Amniotic stem cell (primary cell): ENCODE results near the gene SNAP25.

ENCODE experiments used
- DNase-seq: peaks from one replicate; lab custom pipeline; 2025; lab: John Stamatoyannopoulos, UW

SNAP25 gene

GRCh38 chr20:10332656-10333415 lies 114.2 kb downstream of the SNAP25 start:
- DNase-seq = no peak

- DNase-seq = no peak
Measured at GRCh38 chr20:10336959-10337729, 118.5 kb downstream of the SNAP25 start.

GRCh38 chr20:10338426-10339180 lies 120.0 kb downstream of the SNAP25 start:
- no peak for DNase-seq

- no peak for DNase-seq
Measured at GRCh38 chr20:10339609-10340008, 121.0 kb downstream of the SNAP25 start.

- no peak for DNase-seq
Measured at GRCh38 chr20:10342152-10342551, 123.5 kb downstream of the SNAP25 start.

GRCh38 chr20:10344953-10345352 lies 126.3 kb downstream of the SNAP25 start:
- DNase-seq = no peak

- no peak for DNase-seq
Measured at GRCh38 chr20:10347086-10347880, 128.7 kb downstream of the SNAP25 start.

- no peak for DNase-seq
Measured at GRCh38 chr20:10349118-10349517, 130.5 kb downstream of the SNAP25 start.

GRCh38 chr20:10350188-10350842 lies 131.7 kb downstream of the SNAP25 start:
- no peak for DNase-seq

- no peak for DNase-seq
Measured at GRCh38 chr20:10352934-10353824, 134.5 kb downstream of the SNAP25 start.

- no peak for DNase-seq
Measured at GRCh38 chr20:10356628-10357027, 138.0 kb downstream of the SNAP25 start.
